ENCODE results near the gene DCLRE1C.

- no peak for TF ChIP-seq EZH2 (IDR thresholded peaks at IDR 0.05; ENCODE audit: insufficient read depth, poor library complexity, severe bottlenecking)
- no peak for TF ChIP-seq EZH2phosphoT487 (IDR thresholded peaks at IDR 0.05; ENCODE audit: insufficient read depth, low read depth)
Measured at GRCh38 chr10:14947268-14947667, 6.6 kb downstream of the DCLRE1C start.

Measured in GM23248 (cell line).